ENCODE measurements around the gene CBLL1.

DNA sequence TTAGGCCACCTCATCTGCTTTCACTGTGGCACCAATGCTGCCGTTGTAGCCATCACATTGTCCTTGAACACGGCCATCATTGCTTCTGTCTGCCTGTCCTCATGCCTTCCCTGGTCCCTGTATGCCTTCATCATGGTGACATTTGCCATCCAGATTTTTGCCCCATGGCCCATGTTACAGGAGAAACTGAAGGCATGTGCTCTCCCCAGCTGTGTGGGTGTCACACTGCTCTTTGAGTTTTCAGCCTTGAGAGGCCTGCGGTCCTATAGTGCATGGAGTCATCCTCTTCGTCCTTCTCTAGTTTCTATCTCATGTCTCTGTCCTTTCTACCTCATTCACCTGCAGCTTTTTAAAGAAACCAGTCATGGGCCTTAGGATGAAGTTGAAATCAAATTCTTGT is 65.2 kb downstream of the CBLL1 start:
- TF ChIP-seq RFX3 (CRISPR knock-in tag; IDR thresholded peaks at IDR 0.05) (no peak), ZNF564 (CRISPR knock-in tag; IDR thresholded peaks at IDR 0.05) (no peak), RBAK (CRISPR knock-in tag; IDR thresholded peaks at IDR 0.05) (no peak), YY1 (IDR thresholded peaks at IDR 0.05; ENCODE audit: insufficient read depth, insufficient replicate concordance, low read depth, low read length) (no peak), ZNF777 (CRISPR knock-in tag; IDR thresholded peaks at IDR 0.05) (no peak), CEBPB (IDR thresholded peaks at IDR 0.05; ENCODE audit: borderline replicate concordance, low read depth, low read length) (no peak), ZNF644 (CRISPR knock-in tag; IDR thresholded peaks at IDR 0.05; ENCODE audit: low read depth) (no peak), ZNF629 (CRISPR knock-in tag; conservative IDR thresholded peaks at IDR 0.05) (no peak), NFE2L2 (IDR thresholded peaks at IDR 0.05; ENCODE audit: low read length) (no peak)
- TF ChIP-seq, protein P1, sequence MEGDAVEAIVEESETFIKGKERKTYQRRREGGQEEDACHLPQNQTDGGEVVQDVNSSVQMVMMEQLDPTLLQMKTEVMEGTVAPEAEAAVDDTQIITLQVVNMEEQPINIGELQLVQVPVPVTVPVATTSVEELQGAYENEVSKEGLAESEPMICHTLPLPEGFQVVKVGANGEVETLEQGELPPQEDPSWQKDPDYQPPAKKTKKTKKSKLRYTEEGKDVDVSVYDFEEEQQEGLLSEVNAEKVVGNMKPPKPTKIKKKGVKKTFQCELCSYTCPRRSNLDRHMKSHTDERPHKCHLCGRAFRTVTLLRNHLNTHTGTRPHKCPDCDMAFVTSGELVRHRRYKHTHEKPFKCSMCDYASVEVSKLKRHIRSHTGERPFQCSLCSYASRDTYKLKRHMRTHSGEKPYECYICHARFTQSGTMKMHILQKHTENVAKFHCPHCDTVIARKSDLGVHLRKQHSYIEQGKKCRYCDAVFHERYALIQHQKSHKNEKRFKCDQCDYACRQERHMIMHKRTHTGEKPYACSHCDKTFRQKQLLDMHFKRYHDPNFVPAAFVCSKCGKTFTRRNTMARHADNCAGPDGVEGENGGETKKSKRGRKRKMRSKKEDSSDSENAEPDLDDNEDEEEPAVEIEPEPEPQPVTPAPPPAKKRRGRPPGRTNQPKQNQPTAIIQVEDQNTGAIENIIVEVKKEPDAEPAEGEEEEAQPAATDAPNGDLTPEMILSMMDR (CRISPR knock-in tag; IDR thresholded peaks at IDR 0.05), result no peak

Measured in HepG2 (cell line).